GM12875 (cell line): ENCODE data around the gene CEP68.
"Not testable (repeated sequence)": the region's sequence is repeated elsewhere in the genome, so short reads cannot be mapped to it uniquely, and the experiment has no call there.

Source experiments
- H3K4me3 ChIP-seq: one replicate; pipeline ENCODE4 v1.5.1; 2011; ENCODE audit warnings: low read depth, low read length, control low read depth
- CTCF ChIP-seq: IDR thresholded peaks from 2 replicates; pipeline ENCODE4 v1.5.1; 2011; ENCODE audit warnings: low read depth, mild to moderate bottlenecking, control low read depth, inconsistent platforms, low read length, moderate library complexity, borderline replicate concordance; ENCODE audit not compliant: insufficient read depth

CEP68 gene

GRCh38 chr2:65120990-65121693, 64.9 kb downstream of the CEP68 start:
- no peak for TF ChIP-seq CTCF
- H3K4me3 ChIP-seq: no peak overlapping the region

GRCh38 chr2:65122313-65122712, 66.1 kb downstream of the CEP68 start:
- H3K4me3 ChIP-seq: no peak overlapping the region
- TF ChIP-seq CTCF: no peak

GRCh38 chr2:65125457-65125856, 69.2 kb downstream of the CEP68 start:
- not testable (repeated sequence) for H3K4me3 ChIP-seq

GRCh38 chr2:65128297-65129190, 72.3 kb downstream of the CEP68 start:
- peak overlapping the region; percentile 57 for H3K4me3 ChIP-seq
- no peak for TF ChIP-seq CTCF

- peak overlapping the region; percentile 57 for H3K4me3 ChIP-seq
- TF ChIP-seq CTCF: no peak
Measured at GRCh38 chr2:65129286-65129825, 73.1 kb downstream of the CEP68 start.

GRCh38 chr2:65129826-65130663, 73.8 kb downstream of the CEP68 start, which contains the start of gene RAB1A:
RAB1A (minus strand) TSS chr2:65130106; CDS start chr2:65129915, 191 bp downstream.
- peak; percentile 60; the same call in 1 of the 2 replicates for TF ChIP-seq CTCF
- peak within 1 kb of the TSS; percentile 76 for H3K4me3 ChIP-seq
